Stomach (tissue), 4 donors: ENCODE results near the gene DNAJC5G.

Source experiments
- CTCF ChIP-seq, 7 experiments: fragments of 450-650 bp in 4 of 7; fragments of 200-600 bp in 3 of 7; sonication (generic) in 3 of 7; IDR thresholded peaks; one replicate each; pipeline ENCODE4 v1.5.1; 2016 to 2019; ENCODE audit warnings: antibody characterized with exemption in 7 of 7, control low read depth in 2 of 7, mild to moderate bottlenecking in 1 of 7
- POLR2A ChIP-seq, 4 donors: fragments of 450-650 bp; IDR thresholded peaks; one replicate each; pipeline ENCODE4 v1.6.1; 2016; ENCODE audit warnings: antibody characterized with exemption in 4 of 4, control low read depth in 2 of 4, mild to moderate bottlenecking in 1 of 4, moderate library complexity in 1 of 4
- POLR2AphosphoS5 ChIP-seq, 3 donors: sonication (generic); formaldehyde crosslinking; IDR thresholded peaks; one replicate each; pipeline ENCODE4 v1.6.1; 2016; ENCODE audit warnings: antibody characterized with exemption in 3 of 3

GRCh38 chr2:27288610-27289009 is 13.4 kb downstream of the DNAJC5G start:
- TF ChIP-seq POLR2A (IDR thresholded peaks at IDR 0.05) (no peak), CTCF (IDR thresholded peaks at IDR 0.05) (no peak), POLR2AphosphoS5 (IDR thresholded peaks at IDR 0.05) (no peak)
